ENCODE data around the gene SYN1. TPM values are rescaled to one million over a fixed set of nuclear protein-coding genes. Genes with fewer than 3 reads are reported as not detected.

SYN1 gene
- total and polyA plus RNA-seq, 2 experiments from 2014 or later = 3.6 to 6.7 TPM

DNA sequence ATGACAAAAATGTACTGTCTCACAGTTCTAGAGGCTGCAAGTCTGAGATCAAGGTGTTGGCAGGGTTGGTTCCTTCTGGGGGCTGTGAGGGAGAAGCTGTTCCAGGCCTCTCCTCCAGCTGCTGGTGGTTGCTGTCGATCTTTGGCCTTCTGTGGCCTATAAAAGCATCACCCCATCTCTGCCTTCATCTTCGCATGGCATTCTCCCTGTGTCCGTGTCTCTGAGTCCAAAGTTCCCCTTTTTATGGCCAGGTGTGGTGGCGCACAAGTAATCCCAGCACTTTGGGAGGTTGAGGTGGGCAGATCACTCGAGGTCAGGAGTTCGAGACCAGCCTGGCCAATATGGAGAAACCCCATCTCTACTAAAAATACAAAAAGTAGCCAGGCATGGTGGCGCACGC lies 90.1 kb downstream of the SYN1 start:
- Histone ChIP-seq H3K9me2 (ENCODE audit: insufficient read depth) (no peaks in the 10 kb centered on the region), H3K4me3 (no peak overlapping the region), H3K4me2 (no peak overlapping the region), H3K36me3 (ENCODE audit: insufficient read depth) (no peaks in the 10 kb centered on the region), H2AFZ (no peak overlapping the region), H3K79me2 (replicated peaks; ENCODE audit: insufficient read depth) (no peaks in the 10 kb centered on the region), H3K4me1 (ENCODE audit: insufficient read depth) (no peaks in the 10 kb centered on the region), H3F3A (replicated peaks; ENCODE audit: low read depth) (no peaks in the 10 kb centered on the region), H3K27me3 (ENCODE audit: insufficient read depth) (no peaks in the 10 kb centered on the region), H3K27ac (ENCODE audit: low read depth) (no peak overlapping the region), H4K20me1 (replicated peaks; ENCODE audit: insufficient read depth) (no peaks in the 10 kb centered on the region)
- no peak overlapping the region for H3K27ac Mint-ChIP-seq
- no peak for DNase-seq (ENCODE audit: low spot score)
- TF ChIP-seq NANOG (IDR thresholded peaks at IDR 0.05; ENCODE audit: borderline replicate concordance) (no peak), EZH2 (IDR thresholded peaks at IDR 0.05; ENCODE audit: low read depth, unreplicated experiment) (no peak), POLR2AphosphoS5 (IDR thresholded peaks at IDR 0.05; ENCODE audit: low read depth) (no peak), ZNF114 (CRISPR knock-in tag; IDR thresholded peaks at IDR 0.05) (no peak)
- TF ChIP-seq, protein P1, sequence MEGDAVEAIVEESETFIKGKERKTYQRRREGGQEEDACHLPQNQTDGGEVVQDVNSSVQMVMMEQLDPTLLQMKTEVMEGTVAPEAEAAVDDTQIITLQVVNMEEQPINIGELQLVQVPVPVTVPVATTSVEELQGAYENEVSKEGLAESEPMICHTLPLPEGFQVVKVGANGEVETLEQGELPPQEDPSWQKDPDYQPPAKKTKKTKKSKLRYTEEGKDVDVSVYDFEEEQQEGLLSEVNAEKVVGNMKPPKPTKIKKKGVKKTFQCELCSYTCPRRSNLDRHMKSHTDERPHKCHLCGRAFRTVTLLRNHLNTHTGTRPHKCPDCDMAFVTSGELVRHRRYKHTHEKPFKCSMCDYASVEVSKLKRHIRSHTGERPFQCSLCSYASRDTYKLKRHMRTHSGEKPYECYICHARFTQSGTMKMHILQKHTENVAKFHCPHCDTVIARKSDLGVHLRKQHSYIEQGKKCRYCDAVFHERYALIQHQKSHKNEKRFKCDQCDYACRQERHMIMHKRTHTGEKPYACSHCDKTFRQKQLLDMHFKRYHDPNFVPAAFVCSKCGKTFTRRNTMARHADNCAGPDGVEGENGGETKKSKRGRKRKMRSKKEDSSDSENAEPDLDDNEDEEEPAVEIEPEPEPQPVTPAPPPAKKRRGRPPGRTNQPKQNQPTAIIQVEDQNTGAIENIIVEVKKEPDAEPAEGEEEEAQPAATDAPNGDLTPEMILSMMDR (conservative IDR thresholded peaks at IDR 0.05; ENCODE audit: low read depth in 2 of 2) = no peak
- TF ChIP-seq, protein P2, sequence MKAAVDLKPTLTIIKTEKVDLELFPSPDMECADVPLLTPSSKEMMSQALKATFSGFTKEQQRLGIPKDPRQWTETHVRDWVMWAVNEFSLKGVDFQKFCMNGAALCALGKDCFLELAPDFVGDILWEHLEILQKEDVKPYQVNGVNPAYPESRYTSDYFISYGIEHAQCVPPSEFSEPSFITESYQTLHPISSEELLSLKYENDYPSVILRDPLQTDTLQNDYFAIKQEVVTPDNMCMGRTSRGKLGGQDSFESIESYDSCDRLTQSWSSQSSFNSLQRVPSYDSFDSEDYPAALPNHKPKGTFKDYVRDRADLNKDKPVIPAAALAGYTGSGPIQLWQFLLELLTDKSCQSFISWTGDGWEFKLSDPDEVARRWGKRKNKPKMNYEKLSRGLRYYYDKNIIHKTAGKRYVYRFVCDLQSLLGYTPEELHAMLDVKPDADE (IDR thresholded peaks at IDR 0.05) = no peak
- TF ChIP-seq, protein P3, sequence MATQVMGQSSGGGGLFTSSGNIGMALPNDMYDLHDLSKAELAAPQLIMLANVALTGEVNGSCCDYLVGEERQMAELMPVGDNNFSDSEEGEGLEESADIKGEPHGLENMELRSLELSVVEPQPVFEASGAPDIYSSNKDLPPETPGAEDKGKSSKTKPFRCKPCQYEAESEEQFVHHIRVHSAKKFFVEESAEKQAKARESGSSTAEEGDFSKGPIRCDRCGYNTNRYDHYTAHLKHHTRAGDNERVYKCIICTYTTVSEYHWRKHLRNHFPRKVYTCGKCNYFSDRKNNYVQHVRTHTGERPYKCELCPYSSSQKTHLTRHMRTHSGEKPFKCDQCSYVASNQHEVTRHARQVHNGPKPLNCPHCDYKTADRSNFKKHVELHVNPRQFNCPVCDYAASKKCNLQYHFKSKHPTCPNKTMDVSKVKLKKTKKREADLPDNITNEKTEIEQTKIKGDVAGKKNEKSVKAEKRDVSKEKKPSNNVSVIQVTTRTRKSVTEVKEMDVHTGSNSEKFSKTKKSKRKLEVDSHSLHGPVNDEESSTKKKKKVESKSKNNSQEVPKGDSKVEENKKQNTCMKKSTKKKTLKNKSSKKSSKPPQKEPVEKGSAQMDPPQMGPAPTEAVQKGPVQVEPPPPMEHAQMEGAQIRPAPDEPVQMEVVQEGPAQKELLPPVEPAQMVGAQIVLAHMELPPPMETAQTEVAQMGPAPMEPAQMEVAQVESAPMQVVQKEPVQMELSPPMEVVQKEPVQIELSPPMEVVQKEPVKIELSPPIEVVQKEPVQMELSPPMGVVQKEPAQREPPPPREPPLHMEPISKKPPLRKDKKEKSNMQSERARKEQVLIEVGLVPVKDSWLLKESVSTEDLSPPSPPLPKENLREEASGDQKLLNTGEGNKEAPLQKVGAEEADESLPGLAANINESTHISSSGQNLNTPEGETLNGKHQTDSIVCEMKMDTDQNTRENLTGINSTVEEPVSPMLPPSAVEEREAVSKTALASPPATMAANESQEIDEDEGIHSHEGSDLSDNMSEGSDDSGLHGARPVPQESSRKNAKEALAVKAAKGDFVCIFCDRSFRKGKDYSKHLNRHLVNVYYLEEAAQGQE (IDR thresholded peaks at IDR 0.05; ENCODE audit: unreplicated experiment) = no peak
- TF ChIP-seq, protein P4, sequence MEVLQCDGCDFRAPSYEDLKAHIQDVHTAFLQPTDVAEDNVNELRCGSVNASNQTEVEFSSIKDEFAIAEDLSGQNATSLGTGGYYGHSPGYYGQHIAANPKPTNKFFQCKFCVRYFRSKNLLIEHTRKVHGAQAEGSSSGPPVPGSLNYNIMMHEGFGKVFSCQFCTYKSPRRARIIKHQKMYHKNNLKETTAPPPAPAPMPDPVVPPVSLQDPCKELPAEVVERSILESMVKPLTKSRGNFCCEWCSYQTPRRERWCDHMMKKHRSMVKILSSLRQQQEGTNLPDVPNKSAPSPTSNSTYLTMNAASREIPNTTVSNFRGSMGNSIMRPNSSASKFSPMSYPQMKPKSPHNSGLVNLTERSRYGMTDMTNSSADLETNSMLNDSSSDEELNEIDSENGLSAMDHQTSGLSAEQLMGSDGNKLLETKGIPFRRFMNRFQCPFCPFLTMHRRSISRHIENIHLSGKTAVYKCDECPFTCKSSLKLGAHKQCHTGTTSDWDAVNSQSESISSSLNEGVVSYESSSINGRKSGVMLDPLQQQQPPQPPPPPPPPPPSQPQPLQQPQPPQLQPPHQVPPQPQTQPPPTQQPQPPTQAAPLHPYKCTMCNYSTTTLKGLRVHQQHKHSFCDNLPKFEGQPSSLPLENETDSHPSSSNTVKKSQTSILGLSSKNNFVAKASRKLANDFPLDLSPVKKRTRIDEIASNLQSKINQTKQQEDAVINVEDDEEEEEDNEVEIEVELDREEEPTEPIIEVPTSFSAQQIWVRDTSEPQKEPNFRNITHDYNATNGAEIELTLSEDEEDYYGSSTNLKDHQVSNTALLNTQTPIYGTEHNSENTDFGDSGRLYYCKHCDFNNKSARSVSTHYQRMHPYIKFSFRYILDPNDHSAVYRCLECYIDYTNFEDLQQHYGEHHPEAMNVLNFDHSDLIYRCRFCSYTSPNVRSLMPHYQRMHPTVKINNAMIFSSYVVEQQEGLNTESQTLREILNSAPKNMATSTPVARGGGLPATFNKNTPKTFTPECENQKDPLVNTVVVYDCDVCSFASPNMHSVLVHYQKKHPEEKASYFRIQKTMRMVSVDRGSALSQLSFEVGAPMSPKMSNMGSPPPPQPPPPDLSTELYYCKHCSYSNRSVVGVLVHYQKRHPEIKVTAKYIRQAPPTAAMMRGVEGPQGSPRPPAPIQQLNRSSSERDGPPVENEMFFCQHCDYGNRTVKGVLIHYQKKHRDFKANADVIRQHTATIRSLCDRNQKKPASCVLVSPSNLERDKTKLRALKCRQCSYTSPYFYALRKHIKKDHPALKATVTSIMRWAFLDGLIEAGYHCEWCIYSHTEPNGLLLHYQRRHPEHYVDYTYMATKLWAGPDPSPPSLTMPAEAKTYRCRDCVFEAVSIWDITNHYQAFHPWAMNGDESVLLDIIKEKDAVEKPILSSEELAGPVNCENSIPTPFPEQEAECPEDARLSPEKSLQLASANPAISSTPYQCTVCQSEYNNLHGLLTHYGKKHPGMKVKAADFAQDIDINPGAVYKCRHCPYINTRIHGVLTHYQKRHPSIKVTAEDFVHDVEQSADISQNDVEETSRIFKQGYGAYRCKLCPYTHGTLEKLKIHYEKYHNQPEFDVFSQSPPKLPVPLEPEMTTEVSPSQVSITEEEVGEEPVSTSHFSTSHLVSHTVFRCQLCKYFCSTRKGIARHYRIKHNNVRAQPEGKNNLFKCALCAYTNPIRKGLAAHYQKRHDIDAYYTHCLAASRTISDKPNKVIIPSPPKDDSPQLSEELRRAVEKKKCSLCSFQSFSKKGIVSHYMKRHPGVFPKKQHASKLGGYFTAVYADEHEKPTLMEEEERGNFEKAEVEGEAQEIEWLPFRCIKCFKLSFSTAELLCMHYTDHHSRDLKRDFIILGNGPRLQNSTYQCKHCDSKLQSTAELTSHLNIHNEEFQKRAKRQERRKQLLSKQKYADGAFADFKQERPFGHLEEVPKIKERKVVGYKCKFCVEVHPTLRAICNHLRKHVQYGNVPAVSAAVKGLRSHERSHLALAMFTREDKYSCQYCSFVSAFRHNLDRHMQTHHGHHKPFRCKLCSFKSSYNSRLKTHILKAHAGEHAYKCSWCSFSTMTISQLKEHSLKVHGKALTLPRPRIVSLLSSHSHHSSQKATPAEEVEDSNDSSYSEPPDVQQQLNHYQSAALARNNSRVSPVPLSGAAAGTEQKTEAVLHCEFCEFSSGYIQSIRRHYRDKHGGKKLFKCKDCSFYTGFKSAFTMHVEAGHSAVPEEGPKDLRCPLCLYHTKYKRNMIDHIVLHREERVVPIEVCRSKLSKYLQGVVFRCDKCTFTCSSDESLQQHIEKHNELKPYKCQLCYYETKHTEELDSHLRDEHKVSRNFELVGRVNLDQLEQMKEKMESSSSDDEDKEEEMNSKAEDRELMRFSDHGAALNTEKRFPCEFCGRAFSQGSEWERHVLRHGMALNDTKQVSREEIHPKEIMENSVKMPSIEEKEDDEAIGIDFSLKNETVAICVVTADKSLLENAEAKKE (CRISPR knock-in tag; IDR thresholded peaks at IDR 0.05) = no peak
- no peaks in the 10 kb centered on the region for H3K4me1 Mint-ChIP-seq
- H3K9me3 Mint-ChIP-seq = no peaks in the 10 kb centered on the region
- no peaks in the 10 kb centered on the region for H3K36me3 Mint-ChIP-seq (ENCODE audit: low read depth)
- ATAC-seq = no peak
- H3K27me3 Mint-ChIP-seq (ENCODE audit: insufficient read depth, low read depth, poor library complexity) = peaks cover 2% of the 10 kb centered on the region
- H3K4me3 Mint-ChIP-seq = no peak overlapping the region

Measured in GM23338 (cell line).